ENCODE measurements around the gene TACC2.

DNA sequence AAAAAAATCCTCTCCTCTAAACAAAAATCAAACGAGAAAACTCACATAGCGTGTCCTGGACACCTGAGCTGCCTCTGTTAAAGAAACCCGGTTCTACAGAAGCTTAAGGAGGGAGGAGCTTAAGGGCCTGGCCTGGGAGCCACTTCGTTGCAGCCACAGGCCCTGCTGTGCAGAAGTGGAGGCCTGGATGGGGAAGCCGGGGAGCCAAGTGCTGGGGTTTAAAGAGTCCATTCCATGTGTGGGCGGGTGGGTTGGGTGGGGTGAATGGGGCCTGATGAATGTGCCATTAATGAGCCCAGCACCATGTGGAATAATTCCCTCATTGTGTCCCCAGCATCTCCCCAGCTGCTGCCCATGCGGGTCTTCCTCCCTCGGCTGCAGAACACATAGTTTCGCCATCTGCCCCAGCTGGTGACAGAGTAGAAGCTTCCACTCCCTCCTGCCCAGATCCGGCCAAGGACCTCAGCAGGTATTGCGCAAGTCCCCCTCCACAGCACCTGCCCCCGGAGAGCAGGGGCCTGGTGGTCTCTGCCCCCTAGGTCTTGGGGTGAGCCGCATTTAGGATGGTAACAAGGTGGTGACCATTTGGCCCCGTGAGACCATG is 154.4 kb downstream of the TACC2 start:
- no peak for TF ChIP-seq CTCF (IDR thresholded peaks at IDR 0.05; ENCODE audit: borderline replicate concordance, extremely low read depth, low read length, poor library complexity, severe bottlenecking)
- TF ChIP-seq EZH2 (IDR thresholded peaks at IDR 0.05; ENCODE audit: borderline replicate concordance, low read depth, low read length, severe bottlenecking): no peak

Data from DND-41 (cell line).